NB4 (cell line): ENCODE data around the gene MAP3K2.

Source experiments
- CTCF ChIP-seq: IDR thresholded peaks from one replicate; pipeline ENCODE4 v1.5.1; 2012; ENCODE audit warnings: low read depth, low read length
- POLR2A ChIP-seq: IDR thresholded peaks from 2 replicates; pipeline ENCODE4 v1.6.1; 2011; ENCODE audit warnings: mild to moderate bottlenecking; ENCODE audit not compliant: insufficient read length; ENCODE audit errors: extremely low read depth

GRCh38 chr2:127373362-127374083, 14.3 kb downstream of the MAP3K2 start:
- TF ChIP-seq CTCF (no peak), POLR2A (no peak)
